AG20443 (cell line): Measurements from ENCODE around the gene GABPB1.
A peak's percentile ranks its signal among the peaks of the same experiment; 100 is the strongest.

Experiments used
- DNase-seq: peaks from one replicate; pipeline ENCODE4 v3.0.0; 2012; ENCODE audit warnings: low spot score, mixed read lengths

Gene GABPB1

DNA sequence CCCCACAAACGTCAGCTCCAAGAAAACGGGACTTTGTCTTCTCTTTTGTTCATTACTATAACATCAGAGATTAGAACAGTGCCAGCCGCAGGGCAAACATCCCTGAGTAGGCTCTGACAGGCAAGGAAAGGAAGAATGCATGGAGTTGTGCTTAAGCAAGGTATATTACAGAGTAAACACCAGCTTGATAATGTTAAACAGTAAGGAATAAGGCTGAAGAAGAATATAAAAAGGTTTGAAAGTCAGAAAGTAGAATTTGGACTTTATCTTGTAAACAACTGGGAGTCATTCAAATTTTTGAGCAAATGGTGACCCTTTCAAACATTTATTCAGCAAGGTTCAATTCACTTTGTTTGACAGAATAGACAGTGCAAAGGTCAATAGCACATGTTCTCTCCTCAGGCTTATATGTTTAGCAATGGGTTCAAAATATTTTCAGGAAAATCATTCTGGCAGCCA is 11.0 kb downstream of the GABPB1 start:
- no peak for DNase-seq

DNA sequence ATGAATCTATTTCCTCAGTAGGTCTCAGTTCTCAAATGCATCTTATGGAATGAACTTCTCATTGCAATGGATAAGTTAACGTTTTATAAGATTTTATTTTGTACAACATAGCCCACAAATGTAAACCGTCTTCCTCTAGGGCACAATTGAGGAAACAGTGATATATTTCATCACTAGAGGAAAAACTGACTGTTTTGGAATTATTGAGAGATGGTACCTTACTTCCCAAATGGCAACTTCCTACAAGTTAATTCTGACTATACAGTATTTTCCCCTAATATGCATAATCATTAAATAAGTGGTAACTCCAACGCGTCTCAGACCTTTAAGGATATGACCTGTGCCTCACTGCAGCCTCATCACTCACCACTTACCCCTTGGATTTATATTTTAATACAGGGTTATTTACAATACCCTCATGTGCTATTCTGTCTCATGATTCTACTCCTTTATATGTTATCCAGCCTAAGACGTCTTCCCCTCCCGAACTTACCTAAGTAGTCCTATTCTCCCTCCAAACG is 13.3 kb downstream of the GABPB1 start:
- no peak for DNase-seq

DNA sequence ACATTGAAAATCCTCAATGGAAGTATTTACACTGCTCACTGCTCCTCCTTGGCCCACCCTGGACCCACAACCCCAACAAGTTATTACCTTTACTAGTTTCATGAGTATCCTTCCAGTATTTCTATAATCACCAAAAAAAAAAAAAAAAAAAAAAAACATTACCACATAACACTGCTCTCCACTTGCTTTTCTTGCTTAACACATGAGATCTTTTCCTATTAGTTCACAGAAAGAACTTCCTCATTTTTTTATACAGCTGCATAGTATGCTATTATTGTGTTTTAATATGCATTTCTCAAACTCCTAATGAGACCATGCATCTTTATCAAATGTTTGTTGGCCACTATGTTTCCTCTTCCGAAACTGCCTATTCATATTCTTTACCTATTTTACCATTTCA is 14.6 kb downstream of the GABPB1 start:
- DNase-seq: no peak

- no peak for DNase-seq
These were observed 15.3 kb downstream of the GABPB1 start for GRCh38 chr15:50339717-50340116.

DNA sequence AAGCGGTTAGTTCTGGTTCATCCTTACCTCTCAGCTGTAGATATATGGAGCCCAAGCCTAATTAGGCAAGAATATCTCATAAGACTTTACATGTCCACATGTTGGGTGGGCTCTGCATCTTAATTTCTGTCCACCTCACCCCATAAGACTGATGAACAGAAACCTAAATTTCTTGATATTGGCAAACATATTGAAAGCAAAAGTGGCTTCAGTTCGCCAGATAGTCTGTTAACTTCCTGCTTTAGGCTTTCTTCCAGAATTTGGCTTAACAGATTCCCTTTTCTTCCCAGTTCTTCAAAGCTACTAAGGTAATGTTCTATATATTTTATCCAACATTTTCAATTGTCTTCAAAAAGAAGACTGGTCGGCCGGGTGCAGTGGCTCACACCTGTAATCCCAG is 19.7 kb downstream of the GABPB1 start:
- DNase-seq: no peak

GRCh38 chr15:50333229-50333628 is 21.8 kb downstream of the GABPB1 start:
- DNase-seq: no peak

GRCh38 chr15:50330921-50331320 is 24.1 kb downstream of the GABPB1 start:
- no peak for DNase-seq

DNA sequence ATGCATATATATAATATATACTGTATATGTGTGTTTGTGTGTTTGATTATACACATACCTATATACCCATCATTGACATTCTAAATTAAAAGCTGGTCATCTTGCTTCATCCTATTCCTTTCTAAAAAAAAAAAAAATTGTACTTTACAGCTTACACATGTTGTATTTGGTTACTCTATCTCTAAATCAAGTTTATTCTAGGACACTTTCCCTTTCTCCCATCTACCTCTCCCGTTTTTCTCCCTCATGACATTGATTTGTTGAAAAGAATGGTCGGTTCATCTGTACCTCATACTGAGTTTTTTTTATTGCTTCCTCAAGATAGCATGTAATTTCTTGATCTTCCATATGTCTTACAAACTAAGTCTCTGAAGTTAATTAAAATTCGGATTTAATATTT is 26.9 kb downstream of the GABPB1 start:
- DNase-seq: no peak

DNA sequence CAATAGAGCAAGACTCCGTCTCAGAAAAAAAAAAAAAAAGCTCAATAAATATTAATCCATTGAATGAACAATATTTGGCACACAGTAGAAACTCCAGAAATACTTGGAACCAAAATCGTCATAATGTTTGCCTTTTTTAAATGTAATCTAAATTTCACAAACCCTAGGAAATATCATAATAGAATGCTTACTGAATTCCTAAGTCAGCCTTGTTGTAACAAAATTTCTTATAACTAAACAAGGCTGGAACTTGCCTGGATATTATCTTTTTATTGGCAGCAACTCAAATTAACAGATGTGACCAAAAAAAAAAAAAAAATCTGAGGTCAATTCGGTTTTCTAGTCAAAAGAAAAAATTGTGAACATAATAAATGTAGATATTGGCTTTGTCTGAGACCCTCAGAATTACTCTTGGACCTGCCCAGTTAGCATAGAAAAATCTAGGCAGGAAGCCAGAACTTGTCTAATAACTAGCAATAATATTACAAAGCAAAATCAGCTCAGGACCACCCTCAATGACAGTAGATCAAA is 33.3 kb downstream of the GABPB1 start:
- DNase-seq: no peak

DNA sequence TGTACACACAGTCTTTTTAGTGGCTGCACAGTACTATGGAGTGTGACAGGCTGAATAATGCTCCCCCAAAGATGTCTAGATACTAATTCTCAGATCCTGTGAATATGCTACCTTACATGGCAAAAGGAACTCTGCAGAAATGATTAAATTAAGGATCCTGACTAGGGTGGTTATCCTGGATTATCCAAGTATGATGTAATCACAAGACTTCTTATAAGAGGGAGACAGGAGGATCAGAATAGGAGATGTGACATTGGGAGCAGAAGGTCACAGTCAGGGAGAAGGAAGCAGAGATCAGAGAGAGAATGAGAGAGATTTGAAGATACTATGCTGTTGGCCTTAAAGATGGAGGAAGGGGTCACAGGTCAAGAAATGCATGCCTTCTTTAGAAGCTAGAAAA is 34.5 kb downstream of the GABPB1 start:
- DNase-seq: no peak

DNA sequence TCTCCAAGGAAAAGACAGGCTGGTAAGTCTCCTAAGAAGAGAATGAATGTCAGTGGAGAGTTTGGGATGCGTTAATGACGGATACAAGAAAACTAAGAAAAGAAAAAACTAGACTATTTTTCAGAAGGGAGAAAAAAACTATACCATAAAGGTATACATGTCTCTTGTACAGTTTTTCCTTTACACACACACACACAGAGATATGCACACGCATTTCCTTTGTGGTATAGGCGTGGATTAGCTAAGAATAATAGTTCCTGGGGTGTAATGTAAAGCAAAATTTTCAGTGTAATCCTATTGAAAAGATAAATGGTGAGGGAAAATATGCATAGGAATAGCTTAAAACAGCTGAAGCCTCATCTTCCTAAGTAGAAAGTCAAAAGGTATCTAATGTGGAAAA is 36.3 kb downstream of the GABPB1 start:
- DNase-seq: no peak

DNA sequence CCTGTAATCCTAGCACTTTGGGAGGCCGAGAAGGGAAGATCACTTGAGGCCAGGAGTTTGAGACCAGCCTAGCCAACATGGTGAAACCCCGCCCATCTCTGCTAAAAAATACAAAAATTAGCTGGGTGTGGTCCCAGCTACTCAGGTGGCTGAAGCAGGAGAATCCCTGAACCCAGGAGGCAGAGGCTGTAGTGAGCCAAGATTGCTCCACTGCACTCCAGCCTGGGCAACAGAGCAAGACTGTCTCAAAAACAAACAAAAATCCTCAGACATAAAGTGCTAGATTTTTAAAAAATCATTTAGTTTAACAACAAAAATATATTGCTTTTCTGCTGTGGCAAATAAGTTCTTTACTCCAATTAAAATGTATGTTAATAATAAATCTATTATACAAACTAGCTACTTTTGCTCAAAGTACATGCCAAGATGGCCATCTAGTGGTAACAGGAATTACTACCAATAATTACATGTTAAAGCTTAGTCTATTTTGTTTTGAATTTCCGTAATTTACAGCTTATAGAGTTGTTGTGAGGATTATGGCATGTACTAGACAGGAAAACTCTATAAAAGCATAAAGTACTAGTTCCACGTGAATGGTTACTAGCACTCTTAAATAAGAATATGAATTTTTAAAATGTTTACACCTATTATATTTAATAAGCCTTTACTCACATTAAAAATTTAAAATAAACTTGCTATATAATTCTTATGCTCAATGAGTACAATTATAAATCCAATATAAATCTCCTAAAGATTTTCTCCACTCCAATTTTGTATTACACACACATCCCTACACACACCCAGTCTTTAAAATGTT is 39.0 kb downstream of the GABPB1 start:
- DNase-seq: peak; percentile 25

GRCh38 chr15:50312636-50313035 is 42.4 kb downstream of the GABPB1 start:
- no peak for DNase-seq

DNA sequence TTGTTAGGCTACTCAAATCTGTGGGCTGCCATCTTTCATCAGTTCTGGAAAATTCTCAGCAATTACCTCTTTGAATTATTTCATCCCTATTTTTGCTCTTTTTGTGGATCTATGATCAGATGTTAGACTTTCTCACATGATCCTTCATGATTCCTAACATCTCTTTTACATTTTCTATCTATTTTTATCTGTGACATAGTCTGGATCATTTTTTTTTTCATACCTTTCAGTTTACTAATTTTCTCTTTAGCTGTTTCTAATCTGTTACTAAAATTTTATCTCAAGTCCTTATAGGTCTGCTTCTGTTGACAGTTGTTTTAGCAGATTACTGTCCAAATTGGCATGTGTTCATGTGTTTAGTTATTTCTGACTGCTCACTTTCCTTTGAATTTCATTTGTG is 47.2 kb downstream of the GABPB1 start:
- no peak for DNase-seq

GRCh38 chr15:50304836-50305235 is 50.2 kb downstream of the GABPB1 start:
- peak; percentile 16 for DNase-seq

DNA sequence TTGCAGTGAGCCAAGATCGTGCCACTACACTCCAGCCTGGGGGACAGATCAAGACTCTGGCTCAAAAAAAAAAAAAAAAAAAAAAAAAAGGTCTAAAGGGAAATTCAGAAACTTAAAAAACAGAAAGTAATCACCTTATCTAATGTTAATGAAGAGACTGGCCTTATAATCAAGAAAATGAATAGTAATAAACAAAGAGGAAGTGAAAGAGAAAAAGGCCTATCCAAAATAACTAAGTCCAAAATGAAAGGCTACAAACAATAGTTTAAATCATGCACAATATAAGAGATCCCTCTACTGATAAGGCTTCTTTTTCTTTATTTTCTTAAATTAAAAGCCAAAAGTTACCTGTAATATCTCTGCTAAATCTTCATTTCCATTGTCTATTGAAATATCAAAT is 52.4 kb downstream of the GABPB1 start:
- DNase-seq: no peak

GRCh38 chr15:50298340-50298739 is 56.7 kb downstream of the GABPB1 start:
- DNase-seq: no peak

DNA sequence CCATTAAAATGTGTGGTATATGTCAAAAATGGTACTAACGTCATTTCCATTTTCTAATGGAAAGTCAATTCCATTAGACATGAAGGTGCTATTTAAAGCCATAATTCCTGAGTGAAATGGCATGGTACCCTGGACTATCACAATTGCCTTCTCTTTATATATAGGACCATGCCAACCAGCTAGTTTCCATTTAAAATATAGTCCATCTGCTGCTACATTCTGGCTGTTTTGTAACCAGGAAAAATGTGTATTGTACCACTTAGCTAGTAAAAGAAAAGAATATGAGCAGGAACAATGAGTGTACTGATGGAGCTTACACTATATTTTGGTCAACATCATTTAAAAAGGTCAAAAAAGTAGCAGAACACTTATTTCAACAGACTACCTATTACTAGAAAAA is 59.0 kb downstream of the GABPB1 start:
- DNase-seq: no peak

GRCh38 chr15:50289749-50290148 is 65.2 kb downstream of the GABPB1 start:
- DNase-seq: no peak

- DNase-seq: no peak
These were observed 67.5 kb downstream of the GABPB1 start for GRCh38 chr15:50287324-50288116.

- DNase-seq: no peak
These were observed 73.6 kb downstream of the GABPB1 start for GRCh38 chr15:50281427-50281826.

- no peak for DNase-seq
These were observed 74.7 kb downstream of the GABPB1 start for GRCh38 chr15:50280271-50280670.

GRCh38 chr15:50278496-50278895 is 76.5 kb downstream of the GABPB1 start:
- no peak for DNase-seq
